PFSK-1 (cell line): ENCODE data around the gene ITM2B.

Experiments
- FOXP2 ChIP-seq: optimal IDR thresholded peaks from 2 replicates; pipeline ENCODE3; 2011; ENCODE audit warnings: borderline replicate concordance, control low read depth, inconsistent platforms; ENCODE audit not compliant: insufficient read depth; ENCODE audit errors: extremely low read length, extremely low read depth
- POLR2AphosphoS5 ChIP-seq: IDR thresholded peaks from 2 replicates; pipeline ENCODE4 v1.6.1; 2012; ENCODE audit warnings: low read depth, mild to moderate bottlenecking, control low read depth, low read length, moderate library complexity
- REST ChIP-seq, 2 experiments: IDR thresholded peaks; 2 replicates each; pipeline versions ENCODE4 v1.6.1 to v1.8.0; 2011 to 2012; ENCODE audit warnings: low read depth in 2 of 2, low read length in 2 of 2, control low read depth in 1 of 2, inconsistent platforms in 1 of 2, mild to moderate bottlenecking in 1 of 2, moderate library complexity in 1 of 2; ENCODE audit not compliant: insufficient read depth in 1 of 2
- SIN3A ChIP-seq: IDR thresholded peaks from 2 replicates; pipeline ENCODE4 v1.6.1; 2012; ENCODE audit warnings: mild to moderate bottlenecking, low read length, moderate library complexity, borderline replicate concordance; ENCODE audit not compliant: insufficient read depth
- TAF1 ChIP-seq: IDR thresholded peaks from 2 replicates; pipeline ENCODE4 v1.6.1; 2012; ENCODE audit warnings: low read length, control low read depth, borderline replicate concordance; ENCODE audit not compliant: insufficient read depth

The ITM2B gene

GRCh38 chr13:48201044-48201443 lies 32.0 kb upstream of the ITM2B start:
- TF ChIP-seq TAF1 = no peak
- TF ChIP-seq SIN3A = no peak
- no peak for TF ChIP-seq FOXP2
- no peak for TF ChIP-seq POLR2AphosphoS5
- no peak for TF ChIP-seq REST (IDR thresholded peaks at IDR 0.05; ENCODE audit: insufficient read depth in 1 of 2, low read depth in 2 of 2, low read length in 2 of 2)

- TF ChIP-seq POLR2AphosphoS5 (no peak), REST (IDR thresholded peaks at IDR 0.05; ENCODE audit: insufficient read depth in 1 of 2, low read depth in 2 of 2, low read length in 2 of 2) (no peak), FOXP2 (no peak), TAF1 (no peak), SIN3A (no peak)
These were observed 22.8 kb upstream of the ITM2B start for GRCh38 chr13:48210178-48210577.

- TF ChIP-seq SIN3A (no peak), POLR2AphosphoS5 (no peak), FOXP2 (no peak), TAF1 (no peak), REST (IDR thresholded peaks at IDR 0.05; ENCODE audit: insufficient read depth in 1 of 2, low read depth in 2 of 2, low read length in 2 of 2) (no peak)
These were observed 18.4 kb upstream of the ITM2B start for GRCh38 chr13:48214519-48215121.

DNA sequence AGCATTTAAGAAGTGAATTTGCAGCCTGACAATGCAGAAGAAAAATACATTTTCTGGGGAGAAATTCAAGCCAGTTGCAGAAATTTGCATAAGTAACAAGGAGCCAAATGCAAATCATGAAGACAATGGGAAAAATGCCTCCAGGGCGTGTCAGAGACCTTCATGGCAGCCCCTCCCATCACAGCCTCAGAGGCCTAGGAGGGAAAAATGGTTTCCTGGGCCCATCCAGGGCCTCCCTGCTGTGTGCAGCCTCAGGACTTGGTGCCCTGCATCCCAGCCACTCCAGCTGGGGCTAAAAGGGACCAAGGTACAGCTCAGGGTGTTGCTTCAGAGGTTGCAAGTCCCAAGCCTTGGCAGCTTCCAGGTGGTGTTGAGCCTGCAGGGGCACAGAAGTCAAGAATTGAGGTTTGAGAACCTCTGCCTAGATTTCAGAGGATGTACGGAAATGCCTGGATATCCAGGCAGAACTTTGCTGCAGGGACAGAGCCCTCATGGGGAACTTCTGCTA lies 16.7 kb upstream of the ITM2B start:
- TF ChIP-seq REST (IDR thresholded peaks at IDR 0.05; ENCODE audit: insufficient read depth in 1 of 2, low read depth in 2 of 2, low read length in 2 of 2) = no peak
- no peak for TF ChIP-seq SIN3A
- TF ChIP-seq FOXP2 = no peak
- TF ChIP-seq TAF1 = no peak
- no peak for TF ChIP-seq POLR2AphosphoS5

GRCh38 chr13:48220592-48220980 lies 12.4 kb upstream of the ITM2B start:
- TF ChIP-seq FOXP2 (no peak), TAF1 (no peak), POLR2AphosphoS5 (no peak), REST (IDR thresholded peaks at IDR 0.05; ENCODE audit: insufficient read depth in 1 of 2, low read depth in 2 of 2, low read length in 2 of 2) (no peak), SIN3A (no peak)
